H9 (cell line): ENCODE measurements around the gene PGLYRP3. TPM values are rescaled to one million over a fixed set of nuclear protein-coding genes. Genes with fewer than 3 reads are reported as not detected.

Source experiments
- DNase-seq: peaks from one replicate; pipeline ENCODE4 v3.0.0-alpha.2; 2017
- H2AFZ ChIP-seq: one replicate; pipeline ENCODE4 v1.6.1; 2013; ENCODE audit warnings: mild to moderate bottlenecking, low read length, control low read depth, moderate library complexity
- H2AK5ac ChIP-seq: 2 replicates; pipeline ENCODE4 v1.6.1; 2013; ENCODE audit warnings: low read length, control low read depth, mixed read lengths; ENCODE audit not compliant: insufficient read length
- H2BK120ac ChIP-seq: one replicate; pipeline ENCODE4 v1.6.1; 2013; ENCODE audit warnings: low read depth, mild to moderate bottlenecking, low read length, control low read depth, inconsistent platforms; ENCODE audit not compliant: poor library complexity, severe bottlenecking
- H2BK12ac ChIP-seq: 2 replicates; pipeline ENCODE4 v1.6.1; 2013; ENCODE audit warnings: low read length, control low read depth, mixed read lengths, low read depth; ENCODE audit not compliant: insufficient read length
- H2BK15ac ChIP-seq: 2 replicates; pipeline ENCODE4 v1.6.1; 2013; ENCODE audit warnings: low read depth, low read length, control low read depth
- H2BK20ac ChIP-seq: one replicate; pipeline ENCODE4 v1.6.1; 2013; ENCODE audit warnings: low read depth, mild to moderate bottlenecking, low read length, control low read depth, inconsistent platforms; ENCODE audit not compliant: poor library complexity, severe bottlenecking
- H2BK5ac ChIP-seq: 2 replicates; pipeline ENCODE4 v1.6.1; 2013; ENCODE audit warnings: low read length, control low read depth, mixed read lengths; ENCODE audit not compliant: insufficient read length
- H3K14ac ChIP-seq: 2 replicates; pipeline ENCODE4 v1.6.1; 2013; ENCODE audit warnings: low read length, control low read depth; ENCODE audit not compliant: insufficient read depth
- H3K18ac ChIP-seq: 2 replicates; pipeline ENCODE4 v1.6.1; 2013; ENCODE audit warnings: low read depth, mild to moderate bottlenecking, mixed read lengths, low read length, control low read depth; ENCODE audit not compliant: insufficient read length
- H3K23ac ChIP-seq: 2 replicates; pipeline ENCODE4 v1.6.1; 2013; ENCODE audit warnings: low read length, control low read depth, mixed read lengths, low read depth; ENCODE audit not compliant: insufficient read length
- H3K23me2 ChIP-seq: 2 replicates; pipeline ENCODE4 v1.6.1; 2013; ENCODE audit warnings: low read depth, mild to moderate bottlenecking, mixed read lengths, low read length, control low read depth; ENCODE audit not compliant: insufficient read length, poor library complexity, severe bottlenecking
- H3K27ac ChIP-seq: 2 replicates; pipeline ENCODE4 v1.5.1; 2013; ENCODE audit warnings: low read length, control low read depth, mixed read lengths, low read depth; ENCODE audit not compliant: insufficient read length
- H3K27me3 ChIP-seq: 2 replicates; pipeline ENCODE4 v1.6.1; 2013; ENCODE audit warnings: low read length, control low read depth, inconsistent platforms; ENCODE audit not compliant: insufficient read depth
- H3K4ac ChIP-seq: 2 replicates; pipeline ENCODE4 v1.6.1; 2013; ENCODE audit warnings: low read depth, mild to moderate bottlenecking, control low read depth, inconsistent platforms, low read length, moderate library complexity
- H3K4me1 ChIP-seq: 2 replicates; pipeline ENCODE4 v1.6.1; 2013; ENCODE audit warnings: low read length, control low read depth, inconsistent platforms; ENCODE audit not compliant: insufficient read depth
- H3K4me2 ChIP-seq: 2 replicates; pipeline ENCODE4 v1.6.1; 2013; ENCODE audit warnings: low read length, control low read depth, mixed read lengths; ENCODE audit not compliant: insufficient read length, insufficient read depth
- H3K56ac ChIP-seq: 2 replicates; pipeline ENCODE4 v1.6.1; 2013; ENCODE audit warnings: low read depth, mild to moderate bottlenecking, mixed read lengths, low read length, control low read depth; ENCODE audit not compliant: insufficient read length
- H3K79me1 ChIP-seq: 2 replicates; pipeline ENCODE4 v1.6.1; 2013; ENCODE audit warnings: low read depth, mild to moderate bottlenecking, moderate library complexity, low read length, control low read depth, inconsistent platforms; ENCODE audit not compliant: insufficient read depth, poor library complexity, severe bottlenecking
- H3K79me2 ChIP-seq: 2 replicates; pipeline ENCODE4 v1.6.1; 2013; ENCODE audit warnings: low read length, control low read depth, inconsistent platforms; ENCODE audit not compliant: insufficient read depth
- H3K9ac ChIP-seq: 2 replicates; pipeline ENCODE4 v1.6.1; 2013; ENCODE audit warnings: low read length, control low read depth, mixed read lengths; ENCODE audit not compliant: insufficient read length; ENCODE audit errors: extremely low read depth
- H3K9me3 ChIP-seq: one replicate; pipeline ENCODE4 v1.6.1; 2013; ENCODE audit warnings: low read depth, low read length, inconsistent platforms; ENCODE audit not compliant: control insufficient read depth
- H3T11ph ChIP-seq: one replicate; pipeline ENCODE4 v1.6.1; 2013; ENCODE audit warnings: mild to moderate bottlenecking, low read length, control low read depth, inconsistent platforms
- H4K20me1 ChIP-seq: one replicate; pipeline ENCODE4 v1.6.1; 2013; ENCODE audit not compliant: control insufficient read depth, insufficient read length, insufficient read depth
- H4K5ac ChIP-seq: 2 replicates; pipeline ENCODE4 v1.6.1; 2013; ENCODE audit warnings: low read depth, mild to moderate bottlenecking, mixed read lengths, low read length, control low read depth; ENCODE audit not compliant: insufficient read length
- H4K8ac ChIP-seq: replicated peaks from 2 replicates; pipeline ENCODE4 v1.6.1; 2013; ENCODE audit warnings: low read length, control low read depth, mixed read lengths, low read depth; ENCODE audit not compliant: insufficient read length
- H4K91ac ChIP-seq: 2 replicates; pipeline ENCODE4 v1.6.1; 2013; ENCODE audit warnings: low read depth, mild to moderate bottlenecking, moderate library complexity, mixed read lengths, low read length, control low read depth; ENCODE audit not compliant: insufficient read length
- H3K27ac Mint-ChIP-seq, 3 experiments: 2 replicates in 2 of 3; 3 replicates in 1 of 3; pipeline ENCODE4 v1.8.0; 2020 to 2021; ENCODE audit warnings: mixed read lengths in 3 of 3, mild to moderate bottlenecking in 1 of 3, moderate library complexity in 1 of 3
- H3K27me3 Mint-ChIP-seq: 2 replicates; pipeline ENCODE4 v1.8.0; 2021; ENCODE audit warnings: low read depth, mild to moderate bottlenecking, moderate library complexity, mixed read lengths
- H3K36me3 Mint-ChIP-seq, 3 experiments: 2 replicates in 2 of 3; 3 replicates in 1 of 3; pipeline ENCODE4 v1.8.0; 2020 to 2021; ENCODE audit warnings: low read depth in 3 of 3, mixed read lengths in 3 of 3; ENCODE audit not compliant: insufficient read depth in 1 of 3
- H3K4me1 Mint-ChIP-seq, 2 experiments: 2 replicates each; pipeline ENCODE4 v1.8.0; 2020; ENCODE audit warnings: mixed read lengths in 2 of 2
- H3K4me3 Mint-ChIP-seq, 2 experiments: 2 replicates in 1 of 2; 3 replicates in 1 of 2; pipeline ENCODE4 v1.8.0; 2020 to 2021; ENCODE audit warnings: mild to moderate bottlenecking in 2 of 2, mixed read lengths in 2 of 2, moderate library complexity in 1 of 2
- H3K9me3 Mint-ChIP-seq, 2 experiments: 2 replicates in 1 of 2; 3 replicates in 1 of 2; pipeline ENCODE4 v1.8.0; 2020; ENCODE audit warnings: mild to moderate bottlenecking in 2 of 2, mixed read lengths in 2 of 2, moderate library complexity in 1 of 2
- CTCF ChIP-seq: fragments of 200-600 bp; sonication (generic); conservative IDR thresholded peaks from 3 replicates; pipeline ENCODE4 v1.8.0; 2021; ENCODE audit warnings: antibody characterized with exemption, mild to moderate bottlenecking
- whole genome bisulfite sequencing: extraction: QIAGEN DNeasy Blood & Tissue Kit; methylation state at CpG from one replicate; pipeline ENCODE4 v1.1.7; 2013; ENCODE audit warnings: missing lambda C conversion rate, low lambda C conversion rate, mixed read lengths; ENCODE audit not compliant: insufficient read length; ENCODE audit errors: extremely low coverage; 5-methylcytosine and 5-hydroxymethylcytosine counted together
- total RNA-seq: library from RNA; stranded (reverse); gene quantifications from 2 replicates; pipeline ENCODE4 v1.2.1, GENCODE V29; 2021

PGLYRP3 gene
- total RNA-seq, 1 experiment from 2014 or later = not detected

- Histone ChIP-seq H3K23ac (no peak overlapping the region), H3K9ac (no peak overlapping the region), H3K4me1 (no peaks in the 10 kb centered on the region), H3K18ac (no peak overlapping the region), H3K14ac (no peak overlapping the region), H3K4me2 (peak overlapping the region; percentile 61), H3K27ac (no peak overlapping the region), H2AFZ (no peak overlapping the region), H4K91ac (no peak overlapping the region), H2BK15ac (no peak overlapping the region), H4K5ac (no peak overlapping the region), H2BK20ac (no peak overlapping the region), H3K27me3 (peaks cover 26% of the 10 kb centered on the region; the same call in 1 of the 2 replicates), H3T11ph (no peak overlapping the region), H4K8ac (no peak overlapping the region), H3K23me2 (no peaks in the 10 kb centered on the region), H2BK5ac (no peak overlapping the region), H3K56ac (no peak overlapping the region), H3K79me2 (no peaks in the 10 kb centered on the region), H2BK120ac (no peak overlapping the region), H2AK5ac (no peak overlapping the region), H3K9me3 (no peaks in the 10 kb centered on the region), H3K79me1 (no peaks in the 10 kb centered on the region), H2BK12ac (no peak overlapping the region), H4K20me1 (no peaks in the 10 kb centered on the region), H3K4ac (no peak overlapping the region)
- no peak for TF ChIP-seq CTCF
- Mint-ChIP-seq H3K27me3 (peaks cover 83% of the 10 kb centered on the region), H3K4me3 (peak overlapping the region; percentile 48 to 81), H3K27ac (no peak overlapping the region), H3K4me1 (peaks cover 12 to 14% of the 10 kb centered on the region in 2 experiments), H3K36me3 (peaks cover 0 to 3% (median 0%) of the 10 kb centered on the region in 3 experiments; a peak in 1 of 7 replicates), H3K9me3 (peaks cover 2 to 10% of the 10 kb centered on the region in 2 experiments; a peak in 3 of 5 replicates)
- no CpG with 5 or more reads among the region's 10 CpGs for WGBS
- DNase-seq = no peak
Observed at GRCh38 chr1:153262462-153263157, 50.1 kb downstream of the PGLYRP3 start.
